A673 (cell line): Measurements from ENCODE around the gene FADD. TPM values are rescaled to one million over a fixed set of nuclear protein-coding genes. Genes with fewer than 3 reads are reported as not detected.

Experiments
- BruUV-seq: library from RNA; stranded (reverse); fragments of 400-500 nt; replicated peaks from 2 replicates; lab custom pipeline; 2021; lab: Mats Ljungman, UMichigan
- CTCF ChIA-PET: fragments of 300-600 bp; sonication (Branson Sonifier 250); formaldehyde crosslinking; loops from one replicate; lab custom pipeline; 2022; ENCODE audit warnings: antibody characterized with exemption; lab: Charles Lee
- POLR2A ChIA-PET: fragments of 300-600 bp; sonication (Branson Sonifier 250); formaldehyde crosslinking; loops from one replicate; lab custom pipeline; 2022; ENCODE audit warnings: antibody characterized with exemption; ENCODE audit not compliant: low non-redundant PET; lab: Charles Lee
- DNase-seq: peaks from one replicate; pipeline ENCODE4 v3.0.0-alpha.2; 2015; ENCODE audit warnings: low spot score
- H3K27ac ChIP-seq: fragments of 200-600 bp; sonication (generic); 2 replicates; pipeline ENCODE4 v1.5.1; 2016; ENCODE audit warnings: mixed run types, low read depth, mild to moderate bottlenecking, mixed read lengths, antibody characterized with exemption, low read length; ENCODE audit not compliant: poor library complexity, severe bottlenecking
- H3K27me3 ChIP-seq: fragments of 200-600 bp; sonication (generic); replicated peaks from 2 replicates; pipeline ENCODE4 v1.6.1; 2017; ENCODE audit warnings: mixed run types, low read depth, mild to moderate bottlenecking, mixed read lengths, antibody characterized with exemption, low read length; ENCODE audit not compliant: insufficient read depth, poor library complexity
- H3K36me3 ChIP-seq: fragments of 200-600 bp; sonication (generic); 2 replicates; pipeline ENCODE4 v1.6.1; 2016; ENCODE audit warnings: mixed run types, mild to moderate bottlenecking, mixed read lengths, antibody characterized with exemption, low read length; ENCODE audit not compliant: insufficient read depth, poor library complexity, severe bottlenecking
- H3K4me1 ChIP-seq: fragments of 200-600 bp; sonication (generic); 2 replicates; pipeline ENCODE4 v1.6.1; 2017; ENCODE audit warnings: mixed run types, mild to moderate bottlenecking, mixed read lengths, antibody characterized with exemption, low read length; ENCODE audit not compliant: insufficient read depth, poor library complexity, severe bottlenecking
- H3K4me3 ChIP-seq: fragments of 200-600 bp; sonication (generic); 2 replicates; pipeline ENCODE4 v1.5.1; 2016; ENCODE audit warnings: low read depth, mixed run types, mild to moderate bottlenecking, mixed read lengths, low read length; ENCODE audit not compliant: poor library complexity, severe bottlenecking
- H3K9me3 ChIP-seq: fragments of 200-600 bp; sonication (generic); 2 replicates; pipeline ENCODE4 v1.6.1; 2016; ENCODE audit warnings: mixed run types, low read depth, mild to moderate bottlenecking, mixed read lengths, antibody characterized with exemption, low read length; ENCODE audit not compliant: poor library complexity, severe bottlenecking
- EZH2 ChIP-seq: fragments of 200-600 bp; sonication (generic); IDR thresholded peaks from 2 replicates; pipeline ENCODE4 v1.6.1; 2017; ENCODE audit warnings: borderline replicate concordance, low read depth, mild to moderate bottlenecking, mixed read lengths, antibody characterized with exemption, low read length; ENCODE audit not compliant: poor library complexity, severe bottlenecking
- intact Hi-C: fragments of 100-400 bp; cut with micrococcal nuclease; formaldehyde crosslinking; loops from one replicate; pipeline ENCODE4 v1.10.0; 2022; ENCODE audit not compliant: unreplicated experiment
- total RNA-seq: library from RNA; stranded (reverse); gene quantifications from 2 replicates; pipeline ENCODE4 v1.2.3, GENCODE V29; 2021
- TF ChIP-seq, protein P1 (sequence below): fragments of 300-800, 200-600 bp; sonication (generic); conservative IDR thresholded peaks from 2 replicates; pipeline ENCODE4 v1.5.1; 2017; ENCODE audit warnings: low read depth, mild to moderate bottlenecking, antibody characterized with exemption, low read length, moderate library complexity, mixed read lengths

FADD gene
- total RNA-seq, 1 experiment from 2014 or later = 62.7 TPM

GRCh38 chr11:70161043-70161625, 42.0 kb upstream of the FADD start:
- Histone ChIP-seq H3K4me3 (no peak overlapping the region), H3K36me3 (no peaks in the 10 kb centered on the region), H3K27ac (no peak overlapping the region), H3K4me1 (no peaks in the 10 kb centered on the region), H3K27me3 (no peaks in the 10 kb centered on the region), H3K9me3 (no peaks in the 10 kb centered on the region)
- BruUV-seq = no TSS peak
- no peak for DNase-seq
- CTCF ChIA-PET = no interaction called here
- POLR2A ChIA-PET = interaction anchor here (0.5 kb wide), 1 partner anchor 638 kb away, joined by 3 read pairs; no protein-coding TSS in a partner anchor
- intact Hi-C loops = no loop called here
- no peak for TF ChIP-seq EZH2
- TF ChIP-seq, protein P1, sequence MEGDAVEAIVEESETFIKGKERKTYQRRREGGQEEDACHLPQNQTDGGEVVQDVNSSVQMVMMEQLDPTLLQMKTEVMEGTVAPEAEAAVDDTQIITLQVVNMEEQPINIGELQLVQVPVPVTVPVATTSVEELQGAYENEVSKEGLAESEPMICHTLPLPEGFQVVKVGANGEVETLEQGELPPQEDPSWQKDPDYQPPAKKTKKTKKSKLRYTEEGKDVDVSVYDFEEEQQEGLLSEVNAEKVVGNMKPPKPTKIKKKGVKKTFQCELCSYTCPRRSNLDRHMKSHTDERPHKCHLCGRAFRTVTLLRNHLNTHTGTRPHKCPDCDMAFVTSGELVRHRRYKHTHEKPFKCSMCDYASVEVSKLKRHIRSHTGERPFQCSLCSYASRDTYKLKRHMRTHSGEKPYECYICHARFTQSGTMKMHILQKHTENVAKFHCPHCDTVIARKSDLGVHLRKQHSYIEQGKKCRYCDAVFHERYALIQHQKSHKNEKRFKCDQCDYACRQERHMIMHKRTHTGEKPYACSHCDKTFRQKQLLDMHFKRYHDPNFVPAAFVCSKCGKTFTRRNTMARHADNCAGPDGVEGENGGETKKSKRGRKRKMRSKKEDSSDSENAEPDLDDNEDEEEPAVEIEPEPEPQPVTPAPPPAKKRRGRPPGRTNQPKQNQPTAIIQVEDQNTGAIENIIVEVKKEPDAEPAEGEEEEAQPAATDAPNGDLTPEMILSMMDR = no peak

- CTCF ChIA-PET = no interaction called here
- Histone ChIP-seq H3K36me3 (no peaks in the 10 kb centered on the region), H3K4me1 (no peaks in the 10 kb centered on the region), H3K9me3 (no peaks in the 10 kb centered on the region), H3K4me3 (no peak overlapping the region), H3K27ac (no peak overlapping the region), H3K27me3 (no peaks in the 10 kb centered on the region)
- POLR2A ChIA-PET = no interaction called here
- no TSS peak for BruUV-seq
- intact Hi-C loops = no loop called here
- DNase-seq = no peak
- TF ChIP-seq, protein P1 = no peak
- no peak for TF ChIP-seq EZH2
These were observed 38.4 kb upstream of the FADD start for GRCh38 chr11:70164705-70165104.

GRCh38 chr11:70167120-70167519, 36.0 kb upstream of the FADD start:
- H3K4me1 ChIP-seq = no peaks in the 10 kb centered on the region
- H3K4me3 ChIP-seq = no peak overlapping the region
- CTCF ChIA-PET = no interaction called here
- TF ChIP-seq, protein P1 = no peak
- no peak for TF ChIP-seq EZH2
- DNase-seq = no peak
- no peaks in the 10 kb centered on the region for H3K9me3 ChIP-seq
- no TSS peak for BruUV-seq
- POLR2A ChIA-PET = no interaction called here
- H3K27ac ChIP-seq = no peak overlapping the region
- intact Hi-C loops = no loop called here
- H3K27me3 ChIP-seq = no peaks in the 10 kb centered on the region
- H3K36me3 ChIP-seq = no peaks in the 10 kb centered on the region
